Cardiac muscle cell (in vitro differentiated cells and primary cell): Measurements from ENCODE around the gene C18orf63. TPM values are rescaled to one million over a fixed set of nuclear protein-coding genes. Genes with fewer than 3 reads are reported as not detected.

ENCODE experiments used
- DNase-seq, 2 donors: peaks; one replicate each; pipeline versions ENCODE4 v3.0.0 to v3.0.0-alpha.2; 2010 to 2017; ENCODE audit warnings: low read depth in 1 of 2, low spot score in 1 of 2
- H3K27ac ChIP-seq: fragments of 200-600 bp; sonication (generic); 2 replicates; pipeline ENCODE4 v1.5.1; 2016
- H3K27me3 ChIP-seq: fragments of 200-600 bp; sonication (generic); 2 replicates; pipeline ENCODE4 v1.6.0; 2016; ENCODE audit warnings: control low read depth
- H3K36me3 ChIP-seq: fragments of 200-600 bp; sonication (generic); 2 replicates; pipeline ENCODE4 v1.5.1; 2016; ENCODE audit warnings: control low read depth
- H3K4me1 ChIP-seq: fragments of 200-600 bp; sonication (generic); 2 replicates; pipeline ENCODE4 v1.8.1; 2017; ENCODE audit warnings: low read depth, mild to moderate bottlenecking, mixed run types
- H3K4me3 ChIP-seq: fragments of 200-600 bp; sonication (generic); 2 replicates; pipeline ENCODE4 v1.5.1; 2016; ENCODE audit warnings: mild to moderate bottlenecking
- H3K9me3 ChIP-seq: fragments of 200-600 bp; sonication (generic); 2 replicates; pipeline ENCODE4 v1.5.1; 2017; ENCODE audit warnings: low read depth, mild to moderate bottlenecking, control low read depth
- CTCF ChIP-seq: IDR thresholded peaks from 2 replicates; pipeline ENCODE4 v1.5.1; 2012; ENCODE audit warnings: low read depth, mild to moderate bottlenecking, low read length
- polyA plus RNA-seq: library from polyadenylated mRNA; unstranded; fragments of >200 nt; fragmentation: Nextera tagmentation; extraction: Ambion mirVana; gene quantifications from 2 replicates; pipeline ENCODE4 v1.2.1, GENCODE V29; 2016
- total RNA-seq: library from RNA; depleted of rRNA; stranded (reverse); fragments of >200 nt; gene quantifications from 2 replicates; pipeline ENCODE4 v1.2.3, GENCODE V29; 2016

C18orf63 gene
- total and polyA plus RNA-seq, 2 experiments from 2014 or later = not detected

- no peak for TF ChIP-seq CTCF
- H3K9me3 ChIP-seq = no peaks in the 10 kb centered on the region
- H3K36me3 ChIP-seq = no peaks in the 10 kb centered on the region
- no peak for DNase-seq
- H3K27me3 ChIP-seq = no peaks in the 10 kb centered on the region
- peaks cover 26% of the 10 kb centered on the region for H3K4me1 ChIP-seq
- no peak overlapping the region for H3K4me3 ChIP-seq
- H3K27ac ChIP-seq = no peak overlapping the region
These were observed 42.2 kb upstream of the C18orf63 start for GRCh38 chr18:74273394-74273793.

- H3K36me3 ChIP-seq = no peaks in the 10 kb centered on the region
- no peaks in the 10 kb centered on the region for H3K9me3 ChIP-seq
- H3K4me3 ChIP-seq = no peak overlapping the region
- DNase-seq = no peak
- no peak overlapping the region for H3K27ac ChIP-seq
- peaks cover 14% of the 10 kb centered on the region for H3K4me1 ChIP-seq
- TF ChIP-seq CTCF = no peak
- H3K27me3 ChIP-seq = no peaks in the 10 kb centered on the region
These were observed 40.9 kb upstream of the C18orf63 start for GRCh38 chr18:74274700-74275099.

- DNase-seq = no peak
- H3K4me1 ChIP-seq = peaks cover 14% of the 10 kb centered on the region
- no peak overlapping the region for H3K4me3 ChIP-seq
- H3K9me3 ChIP-seq = no peaks in the 10 kb centered on the region
- TF ChIP-seq CTCF = no peak
- no peaks in the 10 kb centered on the region for H3K36me3 ChIP-seq
- H3K27me3 ChIP-seq = no peaks in the 10 kb centered on the region
- no peak overlapping the region for H3K27ac ChIP-seq
These were observed 39.9 kb upstream of the C18orf63 start for GRCh38 chr18:74275736-74276135.

GRCh38 chr18:74276609-74277008 is 39.0 kb upstream of the C18orf63 start:
- Histone ChIP-seq H3K36me3 (no peaks in the 10 kb centered on the region), H3K4me1 (peaks cover 14% of the 10 kb centered on the region), H3K9me3 (no peaks in the 10 kb centered on the region), H3K4me3 (no peak overlapping the region), H3K27ac (no peak overlapping the region), H3K27me3 (no peaks in the 10 kb centered on the region)
- TF ChIP-seq CTCF = no peak
- DNase-seq = no peak

- Histone ChIP-seq H3K27me3 (no peaks in the 10 kb centered on the region), H3K27ac (no peak overlapping the region), H3K36me3 (no peaks in the 10 kb centered on the region), H3K4me1 (peaks cover 14% of the 10 kb centered on the region), H3K9me3 (no peaks in the 10 kb centered on the region), H3K4me3 (no peak overlapping the region)
- no peak for TF ChIP-seq CTCF
- no peak for DNase-seq
These were observed 38.3 kb upstream of the C18orf63 start for GRCh38 chr18:74277296-74277695.

GRCh38 chr18:74278058-74278457 is 37.6 kb upstream of the C18orf63 start:
- Histone ChIP-seq H3K4me3 (no peak overlapping the region), H3K27me3 (no peaks in the 10 kb centered on the region), H3K4me1 (peaks cover 18% of the 10 kb centered on the region), H3K36me3 (no peaks in the 10 kb centered on the region), H3K9me3 (no peaks in the 10 kb centered on the region), H3K27ac (no peak overlapping the region)
- TF ChIP-seq CTCF = no peak
- no peak for DNase-seq
